Smooth muscle cell (in vitro differentiated cells): Measurements from ENCODE around the gene ADAMTS2. TPM values are rescaled to one million over a fixed set of nuclear protein-coding genes. Genes with fewer than 3 reads are reported as not detected.

ENCODE experiments used
- DNase-seq: peaks from one replicate; lab custom pipeline; 2025; ENCODE audit not compliant: unreplicated experiment; lab: John Stamatoyannopoulos, UW
- H2AFZ ChIP-seq: fragments of 200-600 bp; sonication (generic); 2 replicates; pipeline ENCODE4 v1.6.0; 2016; ENCODE audit warnings: antibody characterized with exemption, low read depth, mild to moderate bottlenecking
- H3F3A ChIP-seq: fragments of 200-600 bp; sonication (generic); 2 replicates; pipeline ENCODE4 v1.6.0; 2017; ENCODE audit warnings: antibody characterized with exemption, low read depth
- H3K27ac ChIP-seq: fragments of 200-600 bp; sonication (generic); 2 replicates; pipeline ENCODE4 v1.5.1; 2016; ENCODE audit warnings: low read depth, mild to moderate bottlenecking
- H3K27me3 ChIP-seq: fragments of 200-600 bp; sonication (generic); 2 replicates; pipeline ENCODE4 v1.6.1; 2016; ENCODE audit warnings: low read depth, mild to moderate bottlenecking
- H3K36me3 ChIP-seq: fragments of 200-600 bp; sonication (generic); 2 replicates; pipeline ENCODE4 v1.5.1; 2016; ENCODE audit warnings: low read depth
- H3K4me1 ChIP-seq: fragments of 200-600 bp; sonication (generic); 2 replicates; pipeline ENCODE4 v1.5.1; 2016; ENCODE audit warnings: low read depth
- H3K4me2 ChIP-seq: fragments of 200-600 bp; sonication (generic); 2 replicates; pipeline ENCODE4 v1.6.0; 2016; ENCODE audit warnings: mild to moderate bottlenecking
- H3K4me3 ChIP-seq: fragments of 200-600 bp; sonication (generic); 2 replicates; pipeline ENCODE4 v1.5.1; 2016; ENCODE audit warnings: mild to moderate bottlenecking
- H3K79me2 ChIP-seq: fragments of 200-600 bp; sonication (generic); 2 replicates; pipeline ENCODE4 v1.6.0; 2016; ENCODE audit warnings: low read depth, mild to moderate bottlenecking
- H3K9ac ChIP-seq: fragments of 200-600 bp; sonication (generic); 2 replicates; pipeline ENCODE4 v1.6.0; 2016; ENCODE audit warnings: low read depth
- H3K9me3 ChIP-seq: fragments of 200-600 bp; sonication (generic); replicated peaks from 2 replicates; pipeline ENCODE4 v1.5.1; 2016; ENCODE audit warnings: low read depth
- H4K20me1 ChIP-seq: fragments of 200-600 bp; sonication (generic); 2 replicates; pipeline ENCODE4 v1.6.0; 2016; ENCODE audit warnings: low read depth
- WGBS: methylation state at CpG from one replicate; pipeline ENCODE4 v1.1.7; 2016; ENCODE audit warnings: low lambda C conversion rate; 5-methylcytosine and 5-hydroxymethylcytosine counted together
- polyA plus RNA-seq: library from polyadenylated mRNA; unstranded; fragments of >200 nt; fragmentation: Nextera tagmentation; extraction: Ambion mirVana; gene quantifications from 2 replicates; pipeline ENCODE4 v1.2.1, GENCODE V29; 2016
- total RNA-seq: library from RNA; depleted of rRNA; stranded (reverse); fragments of >200 nt; gene quantifications from 2 replicates; pipeline ENCODE4 v1.2.3, GENCODE V29; 2014
- TF ChIP-seq, protein P1 (sequence below): fragments of 200-600 bp; sonication (generic); IDR thresholded peaks from 2 replicates; pipeline ENCODE4 v1.5.1; 2017; ENCODE audit warnings: borderline replicate concordance, mild to moderate bottlenecking, antibody characterized with exemption; ENCODE audit not compliant: insufficient read depth, poor library complexity, severe bottlenecking

The ADAMTS2 gene
- total and polyA plus RNA-seq, 2 experiments from 2014 or later, result 22.8 to 37.5 TPM

DNA sequence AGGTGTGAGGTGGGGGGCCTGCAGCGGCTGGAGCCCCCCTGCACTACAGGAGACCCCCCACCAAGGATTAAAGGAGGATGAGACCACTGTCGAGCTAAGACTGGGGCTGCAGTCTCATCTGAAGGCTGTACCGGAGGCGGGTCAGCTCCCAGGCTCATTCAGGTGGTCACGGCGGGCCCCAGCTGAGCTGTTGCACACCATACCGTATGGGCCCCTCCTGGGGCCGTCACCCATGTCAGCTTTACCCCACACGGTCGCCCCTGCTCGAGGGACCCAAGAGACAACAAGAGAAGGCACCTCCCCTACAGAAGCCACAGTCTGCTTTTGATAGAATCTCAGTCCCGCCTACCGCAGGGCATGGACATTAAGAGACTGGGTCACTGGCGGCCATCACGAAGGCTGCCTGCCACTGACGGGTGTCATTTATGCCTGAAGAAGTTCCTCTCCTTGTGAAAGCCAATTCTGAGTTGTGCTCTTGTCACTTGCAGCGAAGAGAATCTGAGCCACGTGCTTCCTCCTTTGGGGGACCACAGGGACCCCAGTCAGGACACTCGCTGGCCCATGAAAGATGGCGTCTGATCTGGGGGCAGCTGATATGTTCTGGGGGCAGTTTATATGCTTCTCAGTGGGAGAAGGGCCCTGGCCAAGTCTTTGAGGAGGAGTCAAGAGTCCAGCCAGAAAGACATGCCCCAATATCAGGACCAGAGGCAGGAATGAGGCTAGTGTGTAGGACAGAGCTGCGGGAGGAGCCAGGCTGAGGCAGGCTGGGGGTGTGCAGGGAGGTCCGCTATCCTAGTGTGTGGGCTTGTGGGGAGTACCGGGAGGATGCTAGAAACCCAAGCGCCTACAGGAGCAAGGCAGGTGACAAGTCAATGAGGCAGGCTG is 182.7 kb downstream of the ADAMTS2 start:
- Histone ChIP-seq H3K36me3 (no peaks in the 10 kb centered on the region), H3K27ac (no peak overlapping the region), H3K9me3 (no peaks in the 10 kb centered on the region), H3F3A (no peaks in the 10 kb centered on the region), H3K4me2 (no peak overlapping the region), H4K20me1 (no peaks in the 10 kb centered on the region), H3K4me1 (no peaks in the 10 kb centered on the region), H2AFZ (no peak overlapping the region), H3K9ac (no peak overlapping the region), H3K4me3 (no peak overlapping the region), H3K79me2 (no peaks in the 10 kb centered on the region), H3K27me3 (no peaks in the 10 kb centered on the region)
- WGBS, result 96% methylated on average over 24 of the region's 24 CpGs
- no peak for DNase-seq
- TF ChIP-seq, protein P1, sequence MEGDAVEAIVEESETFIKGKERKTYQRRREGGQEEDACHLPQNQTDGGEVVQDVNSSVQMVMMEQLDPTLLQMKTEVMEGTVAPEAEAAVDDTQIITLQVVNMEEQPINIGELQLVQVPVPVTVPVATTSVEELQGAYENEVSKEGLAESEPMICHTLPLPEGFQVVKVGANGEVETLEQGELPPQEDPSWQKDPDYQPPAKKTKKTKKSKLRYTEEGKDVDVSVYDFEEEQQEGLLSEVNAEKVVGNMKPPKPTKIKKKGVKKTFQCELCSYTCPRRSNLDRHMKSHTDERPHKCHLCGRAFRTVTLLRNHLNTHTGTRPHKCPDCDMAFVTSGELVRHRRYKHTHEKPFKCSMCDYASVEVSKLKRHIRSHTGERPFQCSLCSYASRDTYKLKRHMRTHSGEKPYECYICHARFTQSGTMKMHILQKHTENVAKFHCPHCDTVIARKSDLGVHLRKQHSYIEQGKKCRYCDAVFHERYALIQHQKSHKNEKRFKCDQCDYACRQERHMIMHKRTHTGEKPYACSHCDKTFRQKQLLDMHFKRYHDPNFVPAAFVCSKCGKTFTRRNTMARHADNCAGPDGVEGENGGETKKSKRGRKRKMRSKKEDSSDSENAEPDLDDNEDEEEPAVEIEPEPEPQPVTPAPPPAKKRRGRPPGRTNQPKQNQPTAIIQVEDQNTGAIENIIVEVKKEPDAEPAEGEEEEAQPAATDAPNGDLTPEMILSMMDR, result no peak

- Histone ChIP-seq H3K4me2 (no peak overlapping the region), H3K4me3 (no peak overlapping the region), H2AFZ (no peak overlapping the region), H3K36me3 (no peaks in the 10 kb centered on the region), H3K9ac (no peak overlapping the region), H4K20me1 (no peaks in the 10 kb centered on the region), H3K4me1 (no peaks in the 10 kb centered on the region), H3K27me3 (no peaks in the 10 kb centered on the region), H3K9me3 (no peaks in the 10 kb centered on the region), H3K27ac (no peak overlapping the region), H3K79me2 (no peaks in the 10 kb centered on the region), H3F3A (no peaks in the 10 kb centered on the region)
- TF ChIP-seq, protein P1, result no peak
- no peak for DNase-seq
- 98% methylated on average over 8 of the region's 8 CpGs for WGBS
Measured at GRCh38 chr5:179161901-179162300, 183.4 kb downstream of the ADAMTS2 start.

DNA sequence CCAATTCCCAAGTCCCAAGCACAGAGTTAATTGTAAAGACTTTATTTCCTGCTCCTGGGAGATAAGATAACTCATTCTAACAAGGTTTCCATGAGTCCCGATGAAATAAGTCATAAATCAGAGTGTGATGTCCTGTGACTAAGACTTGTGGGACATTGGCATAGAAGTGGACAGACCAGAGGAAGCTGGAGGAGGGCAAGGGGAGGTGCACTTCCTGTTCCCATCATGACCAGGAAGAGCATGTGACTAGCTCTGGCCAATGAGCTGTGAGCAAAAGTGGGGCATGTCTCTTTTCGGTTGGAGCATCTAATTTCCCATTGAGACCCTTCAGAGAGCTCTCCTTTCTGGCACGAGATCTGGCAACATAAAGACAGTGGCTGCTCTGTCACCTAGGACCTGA is 184.7 kb downstream of the ADAMTS2 start:
- WGBS, result 89% methylated on average over 3 of the region's 3 CpGs
- Histone ChIP-seq H3F3A (no peaks in the 10 kb centered on the region), H3K4me2 (no peak overlapping the region), H2AFZ (no peak overlapping the region), H3K9me3 (no peaks in the 10 kb centered on the region), H3K4me3 (no peak overlapping the region), H3K79me2 (no peaks in the 10 kb centered on the region), H3K4me1 (no peaks in the 10 kb centered on the region), H3K9ac (no peak overlapping the region), H3K27me3 (no peaks in the 10 kb centered on the region), H3K27ac (no peak overlapping the region), H4K20me1 (no peaks in the 10 kb centered on the region), H3K36me3 (no peaks in the 10 kb centered on the region)
- DNase-seq, result no peak
- TF ChIP-seq, protein P1, result no peak

GRCh38 chr5:179158556-179158955 is 186.7 kb downstream of the ADAMTS2 start:
- H3K9me3 ChIP-seq, result no peaks in the 10 kb centered on the region
- no peaks in the 10 kb centered on the region for H3F3A ChIP-seq
- no peak for DNase-seq
- H3K79me2 ChIP-seq, result no peaks in the 10 kb centered on the region
- no peaks in the 10 kb centered on the region for H3K36me3 ChIP-seq
- H3K27ac ChIP-seq, result no peak overlapping the region
- H4K20me1 ChIP-seq, result no peaks in the 10 kb centered on the region
- no peak overlapping the region for H3K4me3 ChIP-seq
- TF ChIP-seq, protein P1, result no peak
- WGBS, result 98% methylated on average over 14 of the region's 14 CpGs
- H2AFZ ChIP-seq, result no peak overlapping the region
- no peak overlapping the region for H3K9ac ChIP-seq
- H3K27me3 ChIP-seq, result no peaks in the 10 kb centered on the region
- H3K4me1 ChIP-seq, result no peaks in the 10 kb centered on the region
- H3K4me2 ChIP-seq, result no peak overlapping the region
